ENCODE data around the gene ADGRL3.

ADGRL3 gene

GRCh38 chr4:61173799-61174198 lies 26.3 kb upstream of the ADGRL3 start (continued):
- TF ChIP-seq TSHZ2 (CRISPR knock-in tag; IDR thresholded peaks at IDR 0.05): no peak

- TF ChIP-seq BACH2 (CRISPR knock-in tag; IDR thresholded peaks at IDR 0.05; ENCODE audit: borderline replicate concordance) (no peak), ZNF565 (CRISPR knock-in tag; conservative IDR thresholded peaks at IDR 0.05; ENCODE audit: low read depth) (no peak), TCF4 (CRISPR knock-in tag; IDR thresholded peaks at IDR 0.05; ENCODE audit: borderline replicate concordance) (no peak), ARNTL (CRISPR knock-in tag; IDR thresholded peaks at IDR 0.05; ENCODE audit: borderline replicate concordance, low read depth) (no peak), ZNF70 (CRISPR knock-in tag; IDR thresholded peaks at IDR 0.05) (no peak), PATZ1 (CRISPR knock-in tag; IDR thresholded peaks at IDR 0.05; ENCODE audit: borderline replicate concordance) (no peak), PPARA (CRISPR knock-in tag; IDR thresholded peaks at IDR 0.05; ENCODE audit: borderline replicate concordance) (no peak), CSRNP3 (CRISPR knock-in tag; IDR thresholded peaks at IDR 0.05) (no peak), OSR1 (CRISPR knock-in tag; IDR thresholded peaks at IDR 0.05) (no peak), CSDC2 (CRISPR knock-in tag; IDR thresholded peaks at IDR 0.05) (no peak), POU6F1 (CRISPR knock-in tag; IDR thresholded peaks at IDR 0.05; ENCODE audit: borderline replicate concordance, low read depth) (no peak), ZNF8 (CRISPR knock-in tag; IDR thresholded peaks at IDR 0.05) (no peak), CREB5 (CRISPR knock-in tag; IDR thresholded peaks at IDR 0.05; ENCODE audit: low read depth) (no peak), RARB (CRISPR knock-in tag; IDR thresholded peaks at IDR 0.05) (no peak)
- no peak for ATAC-seq
These were observed 24.6 kb upstream of the ADGRL3 start for GRCh38 chr4:61175495-61175894.

GRCh38 chr4:61177367-61177766 lies 22.8 kb upstream of the ADGRL3 start:
- no peak for ATAC-seq
- no peak for TF ChIP-seq PATZ1 (CRISPR knock-in tag; IDR thresholded peaks at IDR 0.05; ENCODE audit: borderline replicate concordance)
- TF ChIP-seq ZNF70 (CRISPR knock-in tag; IDR thresholded peaks at IDR 0.05): no peak
- no peak for TF ChIP-seq PPARA (CRISPR knock-in tag; IDR thresholded peaks at IDR 0.05; ENCODE audit: borderline replicate concordance)
- no peak for TF ChIP-seq CREB5 (CRISPR knock-in tag; IDR thresholded peaks at IDR 0.05; ENCODE audit: low read depth)
- no peak for TF ChIP-seq SNAI2 (CRISPR knock-in tag; IDR thresholded peaks at IDR 0.05)
- no peak for TF ChIP-seq CSDC2 (CRISPR knock-in tag; IDR thresholded peaks at IDR 0.05)
- TF ChIP-seq TOX (CRISPR knock-in tag; IDR thresholded peaks at IDR 0.05; ENCODE audit: borderline replicate concordance): no peak
- no peak for TF ChIP-seq POU6F1 (CRISPR knock-in tag; IDR thresholded peaks at IDR 0.05; ENCODE audit: borderline replicate concordance, low read depth)
- no peak for TF ChIP-seq ZNF565 (CRISPR knock-in tag; conservative IDR thresholded peaks at IDR 0.05; ENCODE audit: low read depth)
- TF ChIP-seq CSRNP3 (CRISPR knock-in tag; IDR thresholded peaks at IDR 0.05): no peak
